OCI-LY1 (cell line): Measurements from ENCODE around the gene SESN2.

Experiments used
- H2AFZ ChIP-seq: fragments of 200-600 bp; sonication (generic), shearing (Covaris generic); 2 replicates; pipeline ENCODE4 v1.6.0; 2014; ENCODE audit warnings: antibody characterized with exemption, mild to moderate bottlenecking, low read length
- H3F3A ChIP-seq: fragments of 200-600 bp; sonication (generic), shearing (Covaris generic); 2 replicates; pipeline ENCODE4 v1.6.0; 2014; ENCODE audit warnings: mild to moderate bottlenecking, antibody characterized with exemption, low read length, moderate library complexity; ENCODE audit not compliant: insufficient read depth
- H3K27ac ChIP-seq: fragments of 200-600 bp; sonication (generic); 2 replicates; pipeline ENCODE4 v1.5.1; 2014; ENCODE audit warnings: low read length, mixed run types, mild to moderate bottlenecking, low read depth; ENCODE audit not compliant: poor library complexity, severe bottlenecking
- H3K27me3 ChIP-seq: fragments of 200-600 bp; sonication (generic); 2 replicates; pipeline ENCODE4 v1.6.0; 2014; ENCODE audit warnings: antibody characterized with exemption, mild to moderate bottlenecking, low read length, moderate library complexity; ENCODE audit not compliant: insufficient read depth
- H3K36me3 ChIP-seq: fragments of 200-600 bp; sonication (generic); 2 replicates; pipeline ENCODE4 v1.6.1; 2014; ENCODE audit warnings: mild to moderate bottlenecking, antibody characterized with exemption, low read length, moderate library complexity, mixed read lengths; ENCODE audit not compliant: insufficient read depth
- H3K4me1 ChIP-seq: fragments of 200-600 bp; sonication (generic); 2 replicates; pipeline ENCODE4 v1.5.1; 2014; ENCODE audit warnings: mild to moderate bottlenecking, low read length, moderate library complexity; ENCODE audit not compliant: insufficient read depth, severe bottlenecking
- H3K4me2 ChIP-seq: fragments of 200-600 bp; sonication (generic), shearing (Covaris generic); 2 replicates; pipeline ENCODE4 v1.6.1; 2014; ENCODE audit warnings: low read length
- H3K4me3 ChIP-seq: fragments of 200-600 bp; sonication (generic); 2 replicates; pipeline ENCODE4 v1.5.1; 2014; ENCODE audit warnings: low read length, low read depth, mild to moderate bottlenecking, mixed read lengths; ENCODE audit not compliant: poor library complexity, severe bottlenecking
- H3K79me2 ChIP-seq: fragments of 200-600 bp; shearing (Covaris generic); 2 replicates; pipeline ENCODE4 v1.6.1; 2016; ENCODE audit warnings: mixed run types, low read length, mixed read lengths; ENCODE audit not compliant: insufficient read depth
- H3K9ac ChIP-seq: fragments of 200-600 bp; sonication (generic), shearing (Covaris generic); 2 replicates; pipeline ENCODE4 v1.6.1; 2014; ENCODE audit warnings: mild to moderate bottlenecking, low read length, mixed read lengths
- H3K9me2 ChIP-seq: fragments of 200-600 bp; sonication (generic), shearing (Covaris generic); 2 replicates; pipeline ENCODE4 v1.6.1; 2014; ENCODE audit warnings: low read depth, mild to moderate bottlenecking, low read length, mixed read lengths
- H3K9me3 ChIP-seq: fragments of 200-600 bp; shearing (Covaris generic); 2 replicates; pipeline ENCODE4 v1.6.1; 2014; ENCODE audit warnings: low read length, mixed read lengths
- H4K20me1 ChIP-seq: fragments of 200-600 bp; sonication (generic), shearing (Covaris generic); 2 replicates; pipeline ENCODE4 v1.6.0; 2016; ENCODE audit warnings: mild to moderate bottlenecking, low read length; ENCODE audit not compliant: insufficient read depth
- EZH2 ChIP-seq: fragments of 200-600 bp; sonication (generic), shearing (Covaris generic); IDR thresholded peaks from 2 replicates; pipeline ENCODE4 v1.8.0; 2017; ENCODE audit warnings: borderline replicate concordance, mixed run types, mild to moderate bottlenecking, antibody characterized with exemption, low read length, moderate library complexity, mixed read lengths
- TF ChIP-seq, protein P1 (sequence below): fragments of 200-600 bp; sonication (generic), shearing (Covaris generic); IDR thresholded peaks from 2 replicates; pipeline ENCODE4 v1.5.1; 2017; ENCODE audit warnings: mild to moderate bottlenecking, antibody characterized with exemption, low read length, moderate library complexity, mixed read lengths

The SESN2 gene

DNA sequence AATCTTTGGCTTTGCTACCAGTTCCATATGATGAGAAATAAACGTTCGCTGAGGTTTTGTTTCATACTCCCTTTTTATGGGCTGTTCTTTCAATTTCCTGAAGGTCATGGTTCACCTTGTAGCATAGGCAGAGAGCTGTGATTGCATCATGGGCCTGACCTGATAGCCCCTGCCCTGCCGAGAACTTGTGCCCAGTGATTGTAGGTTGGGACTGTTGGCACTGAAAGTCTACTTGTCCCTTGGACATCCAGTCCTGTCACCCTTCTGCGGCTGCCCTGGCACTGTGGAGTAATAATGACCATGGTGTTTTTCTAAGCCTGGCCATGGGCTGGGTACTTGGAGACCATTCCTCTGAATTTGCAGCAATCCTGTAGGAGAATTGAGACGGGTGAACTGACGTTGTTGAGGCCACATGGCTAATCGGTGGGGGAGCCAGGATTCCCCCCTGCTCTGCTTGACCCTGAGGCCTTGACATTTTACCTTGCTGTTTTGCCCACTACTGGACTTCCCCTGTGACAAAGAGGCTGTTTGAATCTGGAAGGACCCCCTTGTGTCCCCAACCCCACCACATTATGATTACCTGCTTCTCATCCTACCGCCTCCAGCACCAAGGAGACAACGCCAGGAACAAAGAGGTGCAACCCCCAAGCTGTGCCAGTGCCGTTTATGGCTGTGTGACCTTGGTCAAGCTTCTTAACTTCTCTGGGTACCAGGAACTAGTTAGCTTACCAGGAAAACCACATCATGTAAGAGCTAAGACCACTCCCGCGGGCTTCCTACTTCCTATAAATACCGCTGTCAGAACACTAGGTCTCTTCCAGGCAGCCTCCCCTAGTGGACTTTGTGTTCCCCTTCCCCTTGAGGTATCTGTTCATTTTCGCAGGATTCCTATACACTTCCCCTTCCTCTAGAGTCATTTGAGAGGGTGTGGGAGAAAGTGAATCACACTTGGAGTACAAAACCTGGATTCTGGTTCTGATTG lies 23.4 kb downstream of the SESN2 start:
- no peaks in the 10 kb centered on the region for H3F3A ChIP-seq
- no peak overlapping the region for H3K27ac ChIP-seq
- H3K27me3 ChIP-seq = 0 out of 2 replicates have a peak, but pooled peaks cover 3% of the 10 kb centered on the region
- H2AFZ ChIP-seq = no peak overlapping the region
- peaks cover 6% of the 10 kb centered on the region for H3K36me3 ChIP-seq
- no peak overlapping the region for H3K4me2 ChIP-seq
- H3K79me2 ChIP-seq = no peaks in the 10 kb centered on the region
- no peak overlapping the region for H3K4me3 ChIP-seq
- H3K9ac ChIP-seq = no peak overlapping the region
- no peaks in the 10 kb centered on the region for H4K20me1 ChIP-seq
- no peaks in the 10 kb centered on the region for H3K4me1 ChIP-seq
- no peaks in the 10 kb centered on the region for H3K9me3 ChIP-seq
- H3K9me2 ChIP-seq = no peaks in the 10 kb centered on the region
- TF ChIP-seq, protein P1, sequence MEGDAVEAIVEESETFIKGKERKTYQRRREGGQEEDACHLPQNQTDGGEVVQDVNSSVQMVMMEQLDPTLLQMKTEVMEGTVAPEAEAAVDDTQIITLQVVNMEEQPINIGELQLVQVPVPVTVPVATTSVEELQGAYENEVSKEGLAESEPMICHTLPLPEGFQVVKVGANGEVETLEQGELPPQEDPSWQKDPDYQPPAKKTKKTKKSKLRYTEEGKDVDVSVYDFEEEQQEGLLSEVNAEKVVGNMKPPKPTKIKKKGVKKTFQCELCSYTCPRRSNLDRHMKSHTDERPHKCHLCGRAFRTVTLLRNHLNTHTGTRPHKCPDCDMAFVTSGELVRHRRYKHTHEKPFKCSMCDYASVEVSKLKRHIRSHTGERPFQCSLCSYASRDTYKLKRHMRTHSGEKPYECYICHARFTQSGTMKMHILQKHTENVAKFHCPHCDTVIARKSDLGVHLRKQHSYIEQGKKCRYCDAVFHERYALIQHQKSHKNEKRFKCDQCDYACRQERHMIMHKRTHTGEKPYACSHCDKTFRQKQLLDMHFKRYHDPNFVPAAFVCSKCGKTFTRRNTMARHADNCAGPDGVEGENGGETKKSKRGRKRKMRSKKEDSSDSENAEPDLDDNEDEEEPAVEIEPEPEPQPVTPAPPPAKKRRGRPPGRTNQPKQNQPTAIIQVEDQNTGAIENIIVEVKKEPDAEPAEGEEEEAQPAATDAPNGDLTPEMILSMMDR = no peak
- no peak for TF ChIP-seq EZH2

DNA sequence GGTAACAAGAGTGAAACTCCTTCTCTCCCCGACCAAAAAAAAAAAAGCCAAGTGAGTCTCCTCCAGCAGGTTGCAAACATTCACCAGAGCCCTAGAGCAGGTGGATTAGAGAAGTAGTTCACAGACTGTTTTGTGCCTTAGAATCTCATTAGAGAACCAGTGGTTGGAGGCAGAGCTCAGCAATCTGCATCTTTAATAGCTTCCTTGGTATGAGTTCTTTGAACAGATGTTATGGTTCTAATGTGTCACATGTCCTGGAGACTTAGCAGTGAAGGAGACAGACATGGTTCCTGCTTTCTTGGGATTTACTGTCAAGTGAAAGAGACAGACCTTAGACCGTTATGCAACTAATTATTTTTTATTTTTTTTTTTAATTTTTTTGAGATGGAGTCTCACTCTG lies 26.8 kb downstream of the SESN2 start:
- H3K36me3 ChIP-seq = peaks cover 6% of the 10 kb centered on the region; the same call in 1 of the 2 replicates
- H3K79me2 ChIP-seq = no peaks in the 10 kb centered on the region
- no peaks in the 10 kb centered on the region for H4K20me1 ChIP-seq
- H3K27ac ChIP-seq = no peak overlapping the region
- H3K27me3 ChIP-seq = 0 out of 2 replicates have a peak, but pooled peaks cover 3% of the 10 kb centered on the region
- H3K9me3 ChIP-seq = no peaks in the 10 kb centered on the region
- H3F3A ChIP-seq = no peaks in the 10 kb centered on the region
- H3K4me3 ChIP-seq = no peak overlapping the region
- H3K4me2 ChIP-seq = no peak overlapping the region
- H3K4me1 ChIP-seq = no peaks in the 10 kb centered on the region
- no peaks in the 10 kb centered on the region for H3K9me2 ChIP-seq
- no peak overlapping the region for H2AFZ ChIP-seq
- no peak for TF ChIP-seq EZH2
- TF ChIP-seq, protein P1 = no peak
- H3K9ac ChIP-seq = no peak overlapping the region

DNA sequence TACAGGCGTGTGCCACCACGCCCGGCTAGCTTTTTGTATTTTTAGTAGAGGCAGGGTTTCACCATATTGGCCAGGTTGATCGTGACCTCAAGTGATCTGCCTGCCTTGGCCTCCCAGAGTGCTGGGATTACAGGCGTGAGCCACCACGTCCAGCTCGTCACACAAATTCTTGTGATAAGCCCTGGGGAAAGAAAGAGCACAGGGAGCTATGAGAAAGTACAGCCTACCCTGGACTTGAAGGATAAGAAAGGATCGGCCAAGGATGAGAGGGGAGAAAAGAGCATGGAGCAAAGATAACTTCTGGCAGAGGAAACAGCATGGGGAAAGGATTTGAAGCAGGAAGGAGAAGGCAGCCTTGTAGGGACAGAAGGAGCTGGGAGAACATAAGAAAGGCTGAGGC lies 29.2 kb downstream of the SESN2 start:
- Histone ChIP-seq H3K9ac (no peak overlapping the region), H2AFZ (no peak overlapping the region), H3K27me3 (0 out of 2 replicates have a peak, but pooled peaks cover 8% of the 10 kb centered on the region)

More for the DNA sequence above, 29.2 kb downstream of the SESN2 start:
- TF ChIP-seq EZH2 = no peak
- TF ChIP-seq, protein P1 = no peak
- Histone ChIP-seq H3K4me3 (no peak overlapping the region), H3K4me1 (no peaks in the 10 kb centered on the region), H3K9me3 (no peaks in the 10 kb centered on the region), H3K27ac (no peak overlapping the region), H3K4me2 (no peak overlapping the region), H3K79me2 (no peaks in the 10 kb centered on the region), H4K20me1 (no peaks in the 10 kb centered on the region), H3K9me2 (no peaks in the 10 kb centered on the region), H3K36me3 (no peaks in the 10 kb centered on the region), H3F3A (no peaks in the 10 kb centered on the region)
